Measurements from ENCODE around the gene CLDN9. TPM values are rescaled to one million over a fixed set of nuclear protein-coding genes. Genes with fewer than 3 reads are reported as not detected.

Gene CLDN9
- total and polyA plus RNA-seq, 9 of the 15 experiments (the other 6 are each of a cell fraction or from before 2014, with no cell fraction given), result 0.12 to 0.44 (median 0.22) TPM; not detected in 4

DNA sequence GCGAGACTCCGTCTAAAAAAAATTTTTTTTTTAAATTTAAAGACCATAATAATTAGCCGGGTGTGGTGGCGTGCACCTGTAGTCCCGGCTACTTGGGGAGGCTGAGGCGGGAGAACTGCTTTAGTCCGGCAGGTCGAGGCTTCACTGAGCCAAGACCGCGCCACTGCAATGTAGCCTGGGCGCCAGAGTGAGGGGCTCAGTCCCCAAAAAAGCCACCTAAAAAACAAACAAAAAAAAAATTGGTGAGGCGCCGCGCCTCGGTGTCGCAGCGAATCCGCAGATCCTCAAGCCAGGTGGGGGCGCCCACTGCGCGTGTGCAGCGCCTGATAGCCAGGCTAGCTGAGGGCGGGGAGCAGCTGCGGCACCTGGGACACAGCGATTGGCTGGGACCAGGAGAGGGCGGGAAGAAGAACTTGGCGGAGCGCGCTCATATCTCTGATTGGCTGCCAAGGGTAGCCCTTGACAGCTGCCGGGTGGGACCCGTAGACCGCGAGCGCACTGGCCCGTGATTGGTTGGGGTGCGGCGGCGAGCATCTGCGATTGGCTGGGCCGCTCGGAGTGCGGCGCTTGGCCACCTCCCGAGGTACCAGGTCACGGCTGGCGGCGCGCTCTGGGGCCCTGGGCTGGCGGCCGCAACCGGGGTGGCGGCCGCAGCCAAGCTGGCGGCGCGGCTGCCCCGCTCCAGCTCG is 9.0 kb upstream of the CLDN9 start (continued):
- TF ChIP-seq NFIC (IDR thresholded peaks at IDR 0.05) (no peak), NFATC3 (IDR thresholded peaks at IDR 0.05) (no peak), NFYB (IDR thresholded peaks at IDR 0.05; ENCODE audit: extremely low read depth, insufficient read length) (peak; percentile 99), STAG1 (CRISPR knock-in tag; IDR thresholded peaks at IDR 0.05; ENCODE audit: borderline replicate concordance) (peak; percentile 19; the same call in 1 of the 2 replicates), ZNF384 (IDR thresholded peaks at IDR 0.05; ENCODE audit: low read depth, low read length) (peak; percentile 95), ZSCAN29 (IDR thresholded peaks at IDR 0.05) (no peak), MYC (IDR thresholded peaks at IDR 0.05; ENCODE audit: low read depth, low read length) (peak; percentile 57), MYC (CRISPR knock-in tag; IDR thresholded peaks at IDR 0.05; ENCODE audit: borderline replicate concordance, low read depth) (no peak), NEUROD1 (IDR thresholded peaks at IDR 0.05; ENCODE audit: borderline replicate concordance, low read depth, low read length, partially characterized antibody) (peak; percentile 95), CBFA2T3 (IDR thresholded peaks at IDR 0.05) (peak; percentile 28; the same call in 1 of the 2 replicates), DEAF1 (CRISPR knock-in tag; IDR thresholded peaks at IDR 0.05) (peak; percentile 90), SOX6 (IDR thresholded peaks at IDR 0.05) (peak; percentile 28; the same call in 1 of the 2 replicates), MBD2 (IDR thresholded peaks at IDR 0.05; ENCODE audit: borderline replicate concordance, low read depth) (peak; percentile 96), PKNOX1 (IDR thresholded peaks at IDR 0.05) (peak; percentile 98)
- TF ChIP-seq, protein P1, sequence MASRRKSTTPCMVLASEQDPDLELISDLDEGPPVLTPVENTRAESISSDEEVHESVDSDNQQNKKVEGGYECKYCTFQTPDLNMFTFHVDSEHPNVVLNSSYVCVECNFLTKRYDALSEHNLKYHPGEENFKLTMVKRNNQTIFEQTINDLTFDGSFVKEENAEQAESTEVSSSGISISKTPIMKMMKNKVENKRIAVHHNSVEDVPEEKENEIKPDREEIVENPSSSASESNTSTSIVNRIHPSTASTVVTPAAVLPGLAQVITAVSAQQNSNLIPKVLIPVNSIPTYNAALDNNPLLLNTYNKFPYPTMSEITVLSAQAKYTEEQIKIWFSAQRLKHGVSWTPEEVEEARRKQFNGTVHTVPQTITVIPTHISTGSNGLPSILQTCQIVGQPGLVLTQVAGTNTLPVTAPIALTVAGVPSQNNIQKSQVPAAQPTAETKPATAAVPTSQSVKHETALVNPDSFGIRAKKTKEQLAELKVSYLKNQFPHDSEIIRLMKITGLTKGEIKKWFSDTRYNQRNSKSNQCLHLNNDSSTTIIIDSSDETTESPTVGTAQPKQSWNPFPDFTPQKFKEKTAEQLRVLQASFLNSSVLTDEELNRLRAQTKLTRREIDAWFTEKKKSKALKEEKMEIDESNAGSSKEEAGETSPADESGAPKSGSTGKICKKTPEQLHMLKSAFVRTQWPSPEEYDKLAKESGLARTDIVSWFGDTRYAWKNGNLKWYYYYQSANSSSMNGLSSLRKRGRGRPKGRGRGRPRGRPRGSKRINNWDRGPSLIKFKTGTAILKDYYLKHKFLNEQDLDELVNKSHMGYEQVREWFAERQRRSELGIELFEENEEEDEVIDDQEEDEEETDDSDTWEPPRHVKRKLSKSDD (conservative IDR thresholded peaks at IDR 0.05; ENCODE audit: low read length), result 0 out of 2 replicates have a peak, but pooled peaks have one; percentile 42
- TF ChIP-seq, protein P2, sequence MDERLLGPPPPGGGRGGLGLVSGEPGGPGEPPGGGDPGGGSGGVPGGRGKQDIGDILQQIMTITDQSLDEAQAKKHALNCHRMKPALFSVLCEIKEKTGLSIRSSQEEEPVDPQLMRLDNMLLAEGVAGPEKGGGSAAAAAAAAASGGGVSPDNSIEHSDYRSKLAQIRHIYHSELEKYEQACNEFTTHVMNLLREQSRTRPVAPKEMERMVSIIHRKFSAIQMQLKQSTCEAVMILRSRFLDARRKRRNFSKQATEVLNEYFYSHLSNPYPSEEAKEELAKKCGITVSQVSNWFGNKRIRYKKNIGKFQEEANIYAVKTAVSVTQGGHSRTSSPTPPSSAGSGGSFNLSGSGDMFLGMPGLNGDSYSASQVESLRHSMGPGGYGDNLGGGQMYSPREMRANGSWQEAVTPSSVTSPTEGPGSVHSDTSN (CRISPR knock-in tag; IDR thresholded peaks at IDR 0.05; ENCODE audit: low read depth), result peak; percentile 31; the same call in 1 of the 2 replicates
- TF ChIP-seq, protein P2 (tag; conservative IDR thresholded peaks at IDR 0.05; ENCODE audit: low read depth), result peak; percentile 94
